Panc1 (cell line): ENCODE data around the gene MYL9.

Experiments used
- SIN3A ChIP-seq: IDR thresholded peaks from 2 replicates; pipeline ENCODE4 v1.6.1; 2012; ENCODE audit warnings: low read depth, mild to moderate bottlenecking, low read length, moderate library complexity, borderline replicate concordance; ENCODE audit not compliant: insufficient read depth
- TF ChIP-seq, protein P1 (sequence below): fragments of 450-650 bp; IDR thresholded peaks from 2 replicates; pipeline ENCODE4 v1.5.1; 2017; ENCODE audit warnings: mild to moderate bottlenecking

- TF ChIP-seq, protein P1, sequence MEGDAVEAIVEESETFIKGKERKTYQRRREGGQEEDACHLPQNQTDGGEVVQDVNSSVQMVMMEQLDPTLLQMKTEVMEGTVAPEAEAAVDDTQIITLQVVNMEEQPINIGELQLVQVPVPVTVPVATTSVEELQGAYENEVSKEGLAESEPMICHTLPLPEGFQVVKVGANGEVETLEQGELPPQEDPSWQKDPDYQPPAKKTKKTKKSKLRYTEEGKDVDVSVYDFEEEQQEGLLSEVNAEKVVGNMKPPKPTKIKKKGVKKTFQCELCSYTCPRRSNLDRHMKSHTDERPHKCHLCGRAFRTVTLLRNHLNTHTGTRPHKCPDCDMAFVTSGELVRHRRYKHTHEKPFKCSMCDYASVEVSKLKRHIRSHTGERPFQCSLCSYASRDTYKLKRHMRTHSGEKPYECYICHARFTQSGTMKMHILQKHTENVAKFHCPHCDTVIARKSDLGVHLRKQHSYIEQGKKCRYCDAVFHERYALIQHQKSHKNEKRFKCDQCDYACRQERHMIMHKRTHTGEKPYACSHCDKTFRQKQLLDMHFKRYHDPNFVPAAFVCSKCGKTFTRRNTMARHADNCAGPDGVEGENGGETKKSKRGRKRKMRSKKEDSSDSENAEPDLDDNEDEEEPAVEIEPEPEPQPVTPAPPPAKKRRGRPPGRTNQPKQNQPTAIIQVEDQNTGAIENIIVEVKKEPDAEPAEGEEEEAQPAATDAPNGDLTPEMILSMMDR: no peak
- no peak for TF ChIP-seq SIN3A
These were observed 39.8 kb upstream of the MYL9 start for GRCh38 chr20:36501367-36502006.
